ENCODE data around the gene PRKCH. TPM values are rescaled to one million over a fixed set of nuclear protein-coding genes. Genes with fewer than 3 reads are reported as not detected.

PRKCH gene
- total RNA-seq, 2 experiments from 2014 or later: 149 to 158 TPM

GRCh38 chr14:61451891-61452400 lies 130.6 kb downstream of the PRKCH start:
- CTCF ChIA-PET: interaction anchor here (0.6 to 3.8 kb wide), 10 partner anchors 9 to 385 kb away, joined by 3 to 19 read pairs (median 4); no protein-coding TSS in a partner anchor
- no peak for DNase-seq
- Mint-ChIP-seq H3K36me3 (ENCODE audit: low read depth) (peaks cover 59% of the 10 kb centered on the region), H3K27ac (peak overlapping the region; percentile 95), H3K4me1 (ENCODE audit: low read depth) (peaks cover 95% of the 10 kb centered on the region), H3K27me3 (ENCODE audit: low read depth) (no peaks in the 10 kb centered on the region), H3K4me3 (no peak overlapping the region), H3K9me3 (no peaks in the 10 kb centered on the region)
- intact Hi-C loops (cut with micrococcal nuclease): loop anchor here (1.0 to 5.0 kb wide), 5 partner anchors 64 to 275 kb away; no protein-coding TSS in a partner anchor

- peak; percentile 80 for DNase-seq
- intact Hi-C loops (cut with micrococcal nuclease): loop anchor here (1.0 to 5.0 kb wide), 5 partner anchors 64 to 275 kb away; no protein-coding TSS in a partner anchor
- H3K36me3 Mint-ChIP-seq (ENCODE audit: low read depth): peaks cover 63% of the 10 kb centered on the region
- no peaks in the 10 kb centered on the region for H3K9me3 Mint-ChIP-seq
- peaks cover 94% of the 10 kb centered on the region for H3K4me1 Mint-ChIP-seq (ENCODE audit: low read depth)
- CTCF ChIA-PET: interaction anchor here (0.6 to 3.8 kb wide), 10 partner anchors 9 to 384 kb away, joined by 3 to 19 read pairs (median 4); no protein-coding TSS in a partner anchor
- H3K27ac Mint-ChIP-seq: peak overlapping the region; percentile 95
- H3K4me3 Mint-ChIP-seq: peak overlapping the region; percentile 32
- H3K27me3 Mint-ChIP-seq (ENCODE audit: low read depth): no peaks in the 10 kb centered on the region
Measured at GRCh38 chr14:61452452-61452851, 131.1 kb downstream of the PRKCH start.

GRCh38 chr14:61453103-61453767 lies 131.9 kb downstream of the PRKCH start:
- no peaks in the 10 kb centered on the region for H3K27me3 Mint-ChIP-seq (ENCODE audit: low read depth)
- H3K9me3 Mint-ChIP-seq: no peaks in the 10 kb centered on the region
- H3K27ac Mint-ChIP-seq: peak overlapping the region; percentile 95
- peaks cover 95% of the 10 kb centered on the region for H3K4me1 Mint-ChIP-seq (ENCODE audit: low read depth)
- peaks cover 70% of the 10 kb centered on the region for H3K36me3 Mint-ChIP-seq (ENCODE audit: low read depth)
- intact Hi-C loops (cut with micrococcal nuclease): loop anchor here (5.0 kb wide), 1 partner anchor 276 kb away; no protein-coding TSS in a partner anchor
- no peak for DNase-seq
- peak overlapping the region; percentile 64 for H3K4me3 Mint-ChIP-seq
- CTCF ChIA-PET: interaction anchor here (0.6 to 3.8 kb wide), 6 partner anchors 8 to 384 kb away, joined by 3 to 19 read pairs (median 4); no protein-coding TSS in a partner anchor

DNA sequence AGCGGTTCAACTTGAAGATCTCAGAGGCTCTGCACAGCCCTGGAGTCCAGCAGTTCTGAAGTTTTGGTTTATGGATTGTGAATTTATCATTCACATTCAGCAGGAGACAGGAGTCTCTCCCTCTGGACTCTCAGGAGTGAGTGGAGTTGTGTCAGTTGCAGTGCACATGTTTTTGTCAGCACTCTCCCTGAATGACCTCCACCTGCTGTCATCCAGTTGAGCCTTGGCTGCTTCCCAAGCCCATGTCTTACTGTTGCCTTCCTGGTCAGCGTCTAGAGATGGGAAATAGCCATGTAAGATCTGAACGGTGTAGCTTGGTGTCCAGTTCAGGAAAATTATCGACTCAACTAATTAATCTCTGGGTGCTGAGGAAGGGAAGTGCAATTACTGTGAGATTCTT lies 133.2 kb downstream of the PRKCH start:
- H3K4me3 Mint-ChIP-seq: no peak overlapping the region
- intact Hi-C loops (cut with micrococcal nuclease): loop anchor here (5.0 kb wide), 1 partner anchor 277 kb away; no protein-coding TSS in a partner anchor
- H3K9me3 Mint-ChIP-seq: no peaks in the 10 kb centered on the region
- no peaks in the 10 kb centered on the region for H3K27me3 Mint-ChIP-seq (ENCODE audit: low read depth)
- CTCF ChIA-PET: interaction anchor here (0.6 to 1.1 kb wide), 12 partner anchors 15 to 670 kb away, joined by 3 to 9 read pairs (median 3); no protein-coding TSS in a partner anchor
- peaks cover 88% of the 10 kb centered on the region for H3K4me1 Mint-ChIP-seq (ENCODE audit: low read depth)
- no peak for DNase-seq
- H3K27ac Mint-ChIP-seq: peak overlapping the region; percentile 95
- H3K36me3 Mint-ChIP-seq (ENCODE audit: low read depth): peaks cover 77% of the 10 kb centered on the region

GRCh38 chr14:61455351-61455750 lies 134.0 kb downstream of the PRKCH start:
- H3K9me3 Mint-ChIP-seq: peaks cover 2% of the 10 kb centered on the region
- DNase-seq: no peak
- no peak overlapping the region for H3K4me3 Mint-ChIP-seq
- no peaks in the 10 kb centered on the region for H3K27me3 Mint-ChIP-seq (ENCODE audit: low read depth)
- peaks cover 77% of the 10 kb centered on the region for H3K36me3 Mint-ChIP-seq (ENCODE audit: low read depth)
- peak overlapping the region; percentile 64 for H3K27ac Mint-ChIP-seq
- peaks cover 83% of the 10 kb centered on the region for H3K4me1 Mint-ChIP-seq (ENCODE audit: low read depth)
- intact Hi-C loops (cut with micrococcal nuclease): no loop called here
- CTCF ChIA-PET: interaction anchor here (0.7 to 1.5 kb wide), 12 partner anchors 14 to 435 kb away, joined by 3 to 16 read pairs (median 3); no protein-coding TSS in a partner anchor

GRCh38 chr14:61456720-61457119 lies 135.3 kb downstream of the PRKCH start:
- Mint-ChIP-seq H3K9me3 (peaks cover 2% of the 10 kb centered on the region), H3K36me3 (ENCODE audit: low read depth) (peaks cover 75% of the 10 kb centered on the region), H3K27ac (peak overlapping the region; percentile 66), H3K4me1 (ENCODE audit: low read depth) (peaks cover 82% of the 10 kb centered on the region), H3K4me3 (no peak overlapping the region), H3K27me3 (ENCODE audit: low read depth) (no peaks in the 10 kb centered on the region)
- CTCF ChIA-PET: interaction anchor here (0.6 to 1.6 kb wide), 7 partner anchors 90 to 381 kb away, joined by 3 to 16 read pairs (median 4); partner anchors contain the start of gene SNAPC1
- DNase-seq: peak; percentile 94
- intact Hi-C loops (cut with micrococcal nuclease): loop anchor here (1.0 kb wide), 1 partner anchor 159 kb away; no protein-coding TSS in a partner anchor

- Mint-ChIP-seq H3K36me3 (ENCODE audit: low read depth) (peaks cover 75% of the 10 kb centered on the region), H3K4me1 (ENCODE audit: low read depth) (peaks cover 79% of the 10 kb centered on the region), H3K27ac (peak overlapping the region; percentile 57), H3K4me3 (no peak overlapping the region), H3K27me3 (ENCODE audit: low read depth) (no peaks in the 10 kb centered on the region), H3K9me3 (peaks cover 2% of the 10 kb centered on the region)
- CTCF ChIA-PET: interaction anchor here (5.2 to 5.7 kb wide), 2 partner anchors 12 to 378 kb away, joined by 33 to 63 read pairs; no protein-coding TSS in a partner anchor
- DNase-seq: no peak
- intact Hi-C loops (cut with micrococcal nuclease): no loop called here
Measured at GRCh38 chr14:61458766-61459165, 137.4 kb downstream of the PRKCH start.

DNA sequence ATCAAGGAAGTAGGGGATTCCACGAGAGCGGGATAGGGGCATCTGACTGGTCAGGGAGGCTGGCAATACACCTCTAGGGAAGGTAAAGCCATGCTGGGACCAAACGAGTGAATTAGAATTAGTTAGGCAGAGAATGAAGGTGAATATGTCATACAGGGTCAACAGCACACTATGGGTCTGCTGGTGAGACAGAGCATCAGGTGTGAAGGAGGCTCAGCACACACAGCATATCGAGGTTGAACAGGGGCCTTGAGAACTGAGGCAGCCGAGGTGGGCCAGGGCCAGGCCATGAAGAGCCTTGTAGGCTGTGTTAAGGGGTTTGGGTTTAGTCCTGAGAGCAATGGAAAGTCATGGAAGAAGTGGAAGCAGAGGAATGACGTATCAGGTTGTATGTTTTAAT lies 137.8 kb downstream of the PRKCH start:
- CTCF ChIA-PET: interaction anchor here (5.2 to 5.7 kb wide), 2 partner anchors 11 to 378 kb away, joined by 33 to 63 read pairs; no protein-coding TSS in a partner anchor
- H3K27me3 Mint-ChIP-seq (ENCODE audit: low read depth): no peaks in the 10 kb centered on the region
- H3K27ac Mint-ChIP-seq: peak overlapping the region; percentile 57
- peaks cover 75% of the 10 kb centered on the region for H3K36me3 Mint-ChIP-seq (ENCODE audit: low read depth)
- peaks cover 2% of the 10 kb centered on the region for H3K9me3 Mint-ChIP-seq
- H3K4me1 Mint-ChIP-seq (ENCODE audit: low read depth): peaks cover 78% of the 10 kb centered on the region
- no peak for DNase-seq
- intact Hi-C loops (cut with micrococcal nuclease): no loop called here
- H3K4me3 Mint-ChIP-seq: no peak overlapping the region

- Mint-ChIP-seq H3K27ac (peak overlapping the region; percentile 93), H3K9me3 (peaks cover 5% of the 10 kb centered on the region), H3K4me1 (ENCODE audit: low read depth) (peaks cover 78% of the 10 kb centered on the region), H3K27me3 (ENCODE audit: low read depth) (no peaks in the 10 kb centered on the region), H3K36me3 (ENCODE audit: low read depth) (peaks cover 77% of the 10 kb centered on the region), H3K4me3 (no peak overlapping the region)
- CTCF ChIA-PET: interaction anchor here (1.2 to 5.7 kb wide), 7 partner anchors 11 to 377 kb away, joined by 3 to 63 read pairs (median 5); no protein-coding TSS in a partner anchor
- no peak for DNase-seq
- intact Hi-C loops (cut with micrococcal nuclease): loop anchor here (2.0 to 10.0 kb wide), 3 partner anchors 17 to 1815 kb away; no protein-coding TSS in a partner anchor
Measured at GRCh38 chr14:61460063-61460462, 138.7 kb downstream of the PRKCH start.

GRCh38 chr14:61460718-61461611 lies 139.6 kb downstream of the PRKCH start:
- intact Hi-C loops (cut with micrococcal nuclease): loop anchor here (1.0 to 10.0 kb wide), 7 partner anchors 16 to 1814 kb away; partner anchors contain the start of gene HIF1A
- Mint-ChIP-seq H3K27me3 (ENCODE audit: low read depth) (no peaks in the 10 kb centered on the region), H3K9me3 (peaks cover 5% of the 10 kb centered on the region), H3K4me1 (ENCODE audit: low read depth) (peaks cover 77% of the 10 kb centered on the region), H3K4me3 (no peak overlapping the region), H3K36me3 (ENCODE audit: low read depth) (peaks cover 73% of the 10 kb centered on the region), H3K27ac (peak overlapping the region; percentile 93)
- peak; percentile 80 for DNase-seq
- CTCF ChIA-PET: interaction anchor here (0.7 to 5.7 kb wide), 24 partner anchors 9 to 666 kb away, joined by 3 to 63 read pairs (median 4); no protein-coding TSS in a partner anchor

DNA sequence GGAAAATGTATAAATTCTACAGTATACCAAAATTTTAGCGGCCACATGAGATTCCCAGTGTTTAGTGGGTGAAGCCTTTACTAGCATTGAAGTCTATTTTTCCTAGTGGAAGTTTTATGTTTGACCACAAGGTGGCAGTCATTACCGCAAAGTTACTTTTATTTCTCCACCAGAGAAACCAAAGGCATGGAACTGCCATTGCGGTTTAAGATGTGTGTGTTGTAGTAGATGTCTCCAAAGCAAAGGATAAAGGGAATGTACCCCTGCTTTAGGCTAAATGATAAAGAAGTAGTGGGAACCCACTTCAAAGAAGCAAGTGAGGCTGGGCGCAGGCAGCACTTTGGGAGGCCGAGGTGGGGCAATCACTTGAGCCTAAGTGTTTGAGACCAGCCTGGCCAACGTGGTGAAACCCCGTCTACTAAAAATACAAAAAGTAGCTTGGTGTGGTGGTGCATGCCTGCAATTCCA lies 140.5 kb downstream of the PRKCH start:
- peak overlapping the region; percentile 27 for H3K4me3 Mint-ChIP-seq
- peak; percentile 60 for DNase-seq
- peak overlapping the region; percentile 93 for H3K27ac Mint-ChIP-seq
- CTCF ChIA-PET: interaction anchor here (0.7 to 5.7 kb wide), 16 partner anchors 9 to 666 kb away, joined by 3 to 63 read pairs (median 4); no protein-coding TSS in a partner anchor
- H3K4me1 Mint-ChIP-seq (ENCODE audit: low read depth): peaks cover 71% of the 10 kb centered on the region
- intact Hi-C loops (cut with micrococcal nuclease): loop anchor here (1.0 to 10.0 kb wide), 8 partner anchors 15 to 1813 kb away; partner anchors contain the start of gene HIF1A
- no peaks in the 10 kb centered on the region for H3K27me3 Mint-ChIP-seq (ENCODE audit: low read depth)
- peaks cover 5% of the 10 kb centered on the region for H3K9me3 Mint-ChIP-seq
- H3K36me3 Mint-ChIP-seq (ENCODE audit: low read depth): peaks cover 72% of the 10 kb centered on the region

Data from activated naive CD4-positive, alpha-beta T cell treated with anti-CD3 and anti-CD28 coated beads for 36 hours (primary cell).